Large intestine (tissue), 3 donors: ENCODE data around the gene DCUN1D2. TPM values are rescaled to one million over a fixed set of nuclear protein-coding genes. Genes with fewer than 3 reads are reported as not detected.

ENCODE experiments used
- DNase-seq, 2 donors: peaks; one replicate each; pipeline versions ENCODE4 v3.0.0 to v3.0.0-alpha.2; 2013
- H3K27ac ChIP-seq: one replicate; pipeline ENCODE4 v1.5.1; 2013; ENCODE audit warnings: low read length
- H3K27me3 ChIP-seq: 2 replicates; pipeline ENCODE4 v1.6.1; 2013; ENCODE audit warnings: low read length; ENCODE audit not compliant: control insufficient read depth, insufficient read depth
- H3K36me3 ChIP-seq: 2 replicates; pipeline ENCODE4 v1.6.1; 2013; ENCODE audit warnings: low read length; ENCODE audit not compliant: control insufficient read depth, insufficient read depth
- H3K4me1 ChIP-seq: one replicate; pipeline ENCODE4 v1.6.1; 2013; ENCODE audit warnings: low read length; ENCODE audit not compliant: control insufficient read depth, insufficient read depth
- H3K4me3 ChIP-seq: one replicate; pipeline ENCODE4 v1.5.1; 2013; ENCODE audit warnings: low read length
- H3K9me3 ChIP-seq: one replicate; pipeline ENCODE4 v1.6.1; 2013; ENCODE audit warnings: mild to moderate bottlenecking, low read depth, low read length, moderate library complexity; ENCODE audit not compliant: control insufficient read depth
- WGBS: methylation state at CpG from one replicate; pipeline ENCODE4 v1.1.5; 2013; ENCODE audit warnings: low lambda C conversion rate; ENCODE audit not compliant: insufficient coverage; 5-methylcytosine and 5-hydroxymethylcytosine counted together
- polyA plus RNA-seq: library from polyadenylated mRNA; unstranded; fragments of 120-200 nt; gene quantifications from one replicate; pipeline ENCODE4 v1.2.1, GENCODE V29; 2013

Gene DCUN1D2
- polyA plus RNA-seq, 1 donor, result 17.8 TPM

- H3K27ac ChIP-seq, result no peak overlapping the region
- H3K4me1 ChIP-seq, result no peaks in the 10 kb centered on the region
- no peak overlapping the region for H3K4me3 ChIP-seq
- peak in 1 of 2 donors; percentile 8 for DNase-seq
- H3K27me3 ChIP-seq, result no peaks in the 10 kb centered on the region
- no peaks in the 10 kb centered on the region for H3K9me3 ChIP-seq
- WGBS, result no CpG with 5 or more reads among the region's 16 CpGs
- H3K36me3 ChIP-seq, result peaks cover 64% of the 10 kb centered on the region
Measured at GRCh38 chr13:113506025-113506685, 15.6 kb upstream of the DCUN1D2 start.

GRCh38 chr13:113502686-113503085 lies 12.2 kb upstream of the DCUN1D2 start:
- no CpG with 5 or more reads among the region's 16 CpGs for WGBS
- Histone ChIP-seq H3K36me3 (peaks cover 77% of the 10 kb centered on the region), H3K9me3 (no peaks in the 10 kb centered on the region), H3K27ac (no peak overlapping the region), H3K4me3 (no peak overlapping the region), H3K27me3 (no peaks in the 10 kb centered on the region), H3K4me1 (no peaks in the 10 kb centered on the region)
- DNase-seq, result no peak

GRCh38 chr13:113500530-113501265 lies 10.2 kb upstream of the DCUN1D2 start:
- no peaks in the 10 kb centered on the region for H3K27me3 ChIP-seq
- 100% methylated on average over 1 of the region's 11 CpGs for WGBS
- no peak overlapping the region for H3K27ac ChIP-seq
- no peak for DNase-seq
- no peaks in the 10 kb centered on the region for H3K4me1 ChIP-seq
- H3K4me3 ChIP-seq, result no peak overlapping the region
- H3K36me3 ChIP-seq, result peaks cover 83% of the 10 kb centered on the region
- peaks cover 2% of the 10 kb centered on the region for H3K9me3 ChIP-seq

- Histone ChIP-seq H3K4me3 (no peak overlapping the region), H3K9me3 (peaks cover 2% of the 10 kb centered on the region), H3K4me1 (peaks cover 2% of the 10 kb centered on the region), H3K27ac (no peak overlapping the region), H3K36me3 (peaks cover 80% of the 10 kb centered on the region), H3K27me3 (no peaks in the 10 kb centered on the region)
- WGBS, result 100% methylated on average over 1 of the region's 4 CpGs
- DNase-seq, result no peak
Measured at GRCh38 chr13:113499936-113500335, 9.4 kb upstream of the DCUN1D2 start.

- WGBS, result no CpG with 5 or more reads among the region's 6 CpGs
Measured at GRCh38 chr13:113498905-113499304, 8.4 kb upstream of the DCUN1D2 start.

GRCh38 chr13:113497217-113497616 lies 6.7 kb upstream of the DCUN1D2 start:
- no peak for DNase-seq
- H3K9me3 ChIP-seq, result peaks cover 2% of the 10 kb centered on the region
- WGBS, result no CpG with 5 or more reads among the region's 1 CpG
- peaks cover 17% of the 10 kb centered on the region for H3K4me1 ChIP-seq
- no peaks in the 10 kb centered on the region for H3K27me3 ChIP-seq
- H3K4me3 ChIP-seq, result no peak overlapping the region
- H3K36me3 ChIP-seq, result peaks cover 56% of the 10 kb centered on the region
- no peak overlapping the region for H3K27ac ChIP-seq

More at GRCh38 chr13:113498905-113499304, 8.4 kb upstream of the DCUN1D2 start:
- Histone ChIP-seq H3K27ac (no peak overlapping the region), H3K36me3 (peaks cover 72% of the 10 kb centered on the region), H3K9me3 (peaks cover 2% of the 10 kb centered on the region), H3K4me3 (no peak overlapping the region), H3K27me3 (no peaks in the 10 kb centered on the region), H3K4me1 (peaks cover 6% of the 10 kb centered on the region)
- DNase-seq, result no peak

GRCh38 chr13:113495494-113496210 lies 5.1 kb upstream of the DCUN1D2 start:
- peaks cover 43% of the 10 kb centered on the region for H3K36me3 ChIP-seq
- DNase-seq, result no peak
- no peak overlapping the region for H3K27ac ChIP-seq
- H3K9me3 ChIP-seq, result peaks cover 2% of the 10 kb centered on the region
- WGBS, result 74% methylated on average over 7 of the region's 26 CpGs
- H3K4me1 ChIP-seq, result peaks cover 22% of the 10 kb centered on the region
- H3K4me3 ChIP-seq, result no peak overlapping the region
- no peaks in the 10 kb centered on the region for H3K27me3 ChIP-seq

GRCh38 chr13:113493315-113493951 lies 2.9 kb upstream of the DCUN1D2 start:
- Histone ChIP-seq H3K4me1 (peaks cover 32% of the 10 kb centered on the region), H3K4me3 (peak overlapping the region; percentile 5), H3K27me3 (no peaks in the 10 kb centered on the region), H3K36me3 (peaks cover 24% of the 10 kb centered on the region), H3K9me3 (peaks cover 2% of the 10 kb centered on the region), H3K27ac (peak overlapping the region; percentile 59)
- peak; percentile 72 to 90 for DNase-seq
- 0% methylated on average over 1 of the region's 5 CpGs for WGBS

- Histone ChIP-seq H3K4me3 (peak overlapping the region; percentile 66), H3K27ac (peak overlapping the region; percentile 81), H3K27me3 (no peaks in the 10 kb centered on the region), H3K9me3 (peaks cover 2% of the 10 kb centered on the region), H3K4me1 (peaks cover 32% of the 10 kb centered on the region), H3K36me3 (peaks cover 10% of the 10 kb centered on the region)
- no peak for DNase-seq
- no CpG with 5 or more reads among the region's 9 CpGs for WGBS
Measured at GRCh38 chr13:113491982-113492381, 1.5 kb upstream of the DCUN1D2 start.

- H3K4me1 ChIP-seq, result peaks cover 32% of the 10 kb centered on the region
- H3K9me3 ChIP-seq, result peaks cover 2% of the 10 kb centered on the region
Measured at GRCh38 chr13:113491418-113491883, 940 bp upstream of the DCUN1D2 start.

More at GRCh38 chr13:113491418-113491883, 940 bp upstream of the DCUN1D2 start:
- H3K4me3 ChIP-seq, result peak overlapping the region; percentile 66
- DNase-seq, result peak; percentile 21 to 66
- H3K27me3 ChIP-seq, result no peaks in the 10 kb centered on the region
- peaks cover 6% of the 10 kb centered on the region for H3K36me3 ChIP-seq
- peak overlapping the region; percentile 81 for H3K27ac ChIP-seq
- 0% methylated on average over 1 of the region's 22 CpGs for WGBS
